Stimulated activated CD4-positive, alpha-beta T cell treated with anti-CD3 and anti-CD28 coated beads, Interleukin-15, amount 100 ng/mL, for 1 hour (primary cell): ENCODE data around the gene SLC49A3.
A peak's percentile ranks its signal among the peaks of the same experiment; 100 is the strongest.

Source experiments
- DNase-seq, 2 donors: peaks; one replicate each; pipeline ENCODE4 v3.0.0-alpha.2; 2020; ENCODE audit warnings: low read depth in 1 of 2, low spot score in 1 of 2

The SLC49A3 gene

DNA sequence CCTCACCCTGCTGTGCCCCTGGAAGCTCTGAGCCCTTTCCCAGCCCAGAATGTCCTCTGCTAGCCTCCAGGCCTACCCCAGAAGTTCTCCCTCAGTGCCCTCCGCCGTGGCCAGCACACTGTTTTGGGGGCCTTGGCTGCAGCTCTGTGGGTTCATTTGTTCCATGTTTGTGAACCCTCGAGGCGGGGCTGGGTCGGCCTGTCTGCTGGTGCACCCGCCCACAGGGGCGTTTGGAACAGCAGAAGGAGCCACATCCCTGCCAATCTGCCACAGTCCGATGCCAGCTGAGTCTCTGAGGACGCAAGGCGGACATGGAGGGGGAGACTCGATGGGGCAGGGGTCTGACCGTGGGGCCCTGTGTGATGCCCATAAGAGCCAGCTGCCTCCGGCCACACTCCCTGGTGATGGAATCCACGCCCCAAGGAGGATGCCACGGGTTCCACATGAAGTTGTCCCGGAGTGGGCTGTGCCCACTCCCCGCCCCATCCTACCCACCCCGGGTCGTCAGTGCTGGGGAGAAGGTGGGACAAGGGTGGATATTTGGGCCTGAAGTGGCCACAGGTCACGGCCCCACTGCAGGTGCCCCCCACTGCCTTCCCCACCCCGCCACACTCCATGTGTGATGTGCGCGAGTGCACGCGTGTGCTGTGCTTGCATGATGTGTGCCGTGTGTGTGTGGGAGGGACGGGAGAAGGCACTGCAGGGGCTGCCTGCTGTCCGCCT is 22.0 kb downstream of the SLC49A3 start:
- no peak for DNase-seq

DNA sequence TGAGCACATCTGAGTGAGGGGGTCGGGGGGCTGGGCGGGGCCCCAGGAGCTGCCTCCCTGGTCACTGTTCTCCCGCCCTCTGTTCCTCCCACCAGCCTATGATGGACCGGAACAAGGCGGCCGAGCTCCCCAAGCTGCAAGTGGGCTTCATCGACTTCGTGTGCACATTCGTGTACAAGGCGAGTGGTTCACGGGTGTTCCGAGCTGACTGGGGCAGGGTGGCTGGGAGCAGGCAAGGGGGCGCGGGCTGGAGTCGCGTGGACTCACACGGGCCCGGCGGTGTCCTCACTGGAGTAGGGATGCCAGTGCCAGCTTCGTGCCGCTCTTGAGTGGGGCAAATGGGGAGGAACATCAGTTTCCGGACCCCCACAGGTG is 22.5 kb downstream of the SLC49A3 start:
- no peak for DNase-seq

DNA sequence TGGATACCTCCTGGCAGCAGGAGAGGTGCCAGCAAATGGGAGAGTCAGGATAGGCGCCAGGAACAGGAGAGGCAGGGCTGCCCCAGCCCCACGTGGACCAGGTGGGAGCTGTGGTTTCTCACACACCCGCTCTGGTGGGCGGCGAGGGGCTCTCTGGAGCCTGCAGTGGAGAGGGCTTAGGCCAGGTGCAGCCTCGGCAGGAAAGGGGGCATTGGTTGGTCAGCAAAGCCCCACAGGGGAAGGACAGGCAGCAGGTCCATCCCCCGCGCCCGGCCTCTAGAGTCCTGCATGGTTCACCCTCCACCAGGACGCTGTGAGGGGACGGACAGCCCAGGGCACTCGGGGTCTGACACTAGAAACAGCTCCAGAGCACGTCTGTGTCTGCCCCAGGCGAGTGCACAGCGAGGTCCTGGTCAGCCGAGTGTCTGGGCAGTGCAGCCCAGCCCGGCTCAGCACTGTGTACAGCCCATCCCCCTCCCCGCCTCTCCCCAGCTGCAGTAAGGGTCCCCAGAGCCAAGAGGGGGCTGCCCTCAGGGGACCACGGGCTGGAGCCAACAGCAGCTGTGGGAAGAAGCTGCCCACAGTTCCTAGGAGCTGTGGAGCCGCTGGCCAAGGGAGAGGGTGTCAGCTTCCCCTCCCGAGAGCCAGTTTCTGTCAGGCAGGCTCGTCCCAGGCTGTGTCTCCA is 23.1 kb downstream of the SLC49A3 start:
- no peak for DNase-seq

DNA sequence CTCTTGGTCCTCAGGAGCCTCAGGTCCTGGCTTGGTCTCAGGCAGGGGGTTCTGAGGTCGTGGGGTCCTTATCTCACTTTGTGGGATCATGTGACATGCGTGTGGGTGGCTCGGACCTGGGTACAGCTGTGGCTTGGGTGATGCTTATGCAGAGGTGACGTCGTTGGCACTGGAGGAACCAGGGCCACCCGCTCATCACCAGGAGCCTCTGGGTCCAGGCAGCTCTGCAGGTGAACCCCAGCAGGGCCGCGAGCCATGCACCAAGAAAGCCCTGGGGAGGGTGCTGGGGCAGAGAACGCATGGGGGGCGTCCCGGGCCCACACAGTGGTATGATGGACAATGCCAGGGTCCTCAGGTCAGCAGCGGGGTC is 23.6 kb downstream of the SLC49A3 start:
- DNase-seq, result no peak

DNA sequence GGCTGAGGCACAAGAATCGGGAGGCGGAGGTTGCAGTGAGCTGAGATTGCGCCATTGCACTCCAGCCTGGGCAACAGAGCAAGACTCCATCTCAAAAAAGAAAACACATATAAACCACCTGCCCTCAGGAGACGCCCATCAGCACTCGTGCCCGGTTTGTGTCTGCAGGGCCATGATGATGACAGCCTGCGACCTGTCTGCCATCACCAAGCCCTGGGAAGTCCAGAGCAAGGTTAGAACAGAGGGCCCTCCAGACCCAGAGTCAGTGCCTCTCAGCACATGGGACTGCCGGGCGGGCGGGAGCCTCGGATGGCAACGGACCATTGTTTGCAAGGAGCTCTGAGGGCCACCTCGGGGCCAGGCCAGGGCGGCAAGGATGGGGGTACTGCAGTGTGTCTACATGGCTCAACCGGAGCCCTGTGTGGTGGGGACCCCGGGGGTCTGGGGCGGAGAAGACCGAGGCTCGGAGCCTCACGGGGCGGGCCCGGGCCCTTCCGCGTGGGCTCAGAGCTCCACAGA is 24.2 kb downstream of the SLC49A3 start:
- no peak for DNase-seq

DNA sequence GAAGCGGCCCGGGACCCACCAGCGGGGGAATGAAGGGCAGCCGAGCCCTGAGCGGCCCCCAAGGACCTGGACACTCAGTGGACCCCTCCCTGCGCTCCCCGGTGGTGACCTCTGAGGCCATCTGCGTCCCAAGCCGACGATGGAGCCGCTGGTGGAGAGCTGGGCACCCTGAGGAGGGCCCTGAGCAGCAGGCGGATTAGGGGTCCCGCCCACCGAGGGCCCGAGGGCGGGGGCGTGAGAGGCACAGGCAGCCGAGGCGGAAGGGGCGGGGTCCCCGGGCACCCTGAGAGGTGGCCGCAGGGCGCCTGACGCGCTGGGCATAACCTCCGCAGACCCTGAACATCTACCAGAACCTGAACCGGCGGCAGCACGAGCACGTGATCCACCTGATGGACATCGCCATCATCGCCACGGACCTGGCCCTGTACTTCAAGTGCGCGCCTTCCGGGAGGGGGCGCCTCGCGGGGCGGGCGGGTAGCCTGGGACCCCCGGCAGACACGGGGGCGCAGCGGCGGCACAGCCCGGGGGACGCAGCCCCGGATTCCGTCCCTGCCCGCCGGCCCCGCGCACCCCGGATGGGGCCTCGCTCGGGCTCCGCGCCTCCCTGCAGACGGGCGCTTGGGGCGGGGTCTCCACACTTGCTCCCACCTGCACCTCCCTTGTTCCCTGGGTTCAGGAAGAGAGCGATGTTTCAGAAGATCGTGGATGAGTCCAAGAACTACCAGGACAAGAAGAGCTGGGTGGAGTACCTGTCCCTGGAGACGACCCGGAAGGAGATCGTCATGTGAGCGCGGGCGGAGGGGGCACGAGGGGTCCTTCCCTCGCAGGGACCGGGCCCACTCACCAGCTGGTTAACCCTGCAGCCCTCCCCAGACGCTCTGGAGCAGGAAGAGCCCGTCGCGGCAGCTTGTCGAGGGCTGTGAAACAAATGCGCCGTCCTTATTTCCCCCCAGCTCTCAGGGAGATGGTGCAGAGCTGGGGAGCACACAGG is 25.2 kb downstream of the SLC49A3 start:
- DNase-seq, result peak; percentile 52 to 65

DNA sequence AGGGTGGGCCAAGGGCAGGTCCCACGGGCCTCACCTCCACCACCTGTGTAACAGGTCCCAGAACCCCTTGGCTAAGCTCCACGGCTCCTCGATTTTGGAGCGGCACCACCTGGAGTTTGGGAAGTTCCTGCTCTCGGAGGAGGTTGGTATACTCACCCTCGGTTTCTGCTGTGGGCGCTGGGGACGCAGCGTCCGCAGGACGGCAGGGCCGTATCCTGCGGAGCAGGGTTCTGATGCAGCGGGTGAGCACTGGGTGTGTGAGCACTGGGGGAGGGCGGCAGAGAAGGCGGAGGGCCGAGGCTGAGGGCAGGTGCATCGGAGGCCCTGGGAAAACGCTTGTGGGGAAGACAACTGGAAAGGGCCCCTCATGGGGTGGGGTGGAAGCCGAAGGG is 25.9 kb downstream of the SLC49A3 start:
- no peak for DNase-seq

DNA sequence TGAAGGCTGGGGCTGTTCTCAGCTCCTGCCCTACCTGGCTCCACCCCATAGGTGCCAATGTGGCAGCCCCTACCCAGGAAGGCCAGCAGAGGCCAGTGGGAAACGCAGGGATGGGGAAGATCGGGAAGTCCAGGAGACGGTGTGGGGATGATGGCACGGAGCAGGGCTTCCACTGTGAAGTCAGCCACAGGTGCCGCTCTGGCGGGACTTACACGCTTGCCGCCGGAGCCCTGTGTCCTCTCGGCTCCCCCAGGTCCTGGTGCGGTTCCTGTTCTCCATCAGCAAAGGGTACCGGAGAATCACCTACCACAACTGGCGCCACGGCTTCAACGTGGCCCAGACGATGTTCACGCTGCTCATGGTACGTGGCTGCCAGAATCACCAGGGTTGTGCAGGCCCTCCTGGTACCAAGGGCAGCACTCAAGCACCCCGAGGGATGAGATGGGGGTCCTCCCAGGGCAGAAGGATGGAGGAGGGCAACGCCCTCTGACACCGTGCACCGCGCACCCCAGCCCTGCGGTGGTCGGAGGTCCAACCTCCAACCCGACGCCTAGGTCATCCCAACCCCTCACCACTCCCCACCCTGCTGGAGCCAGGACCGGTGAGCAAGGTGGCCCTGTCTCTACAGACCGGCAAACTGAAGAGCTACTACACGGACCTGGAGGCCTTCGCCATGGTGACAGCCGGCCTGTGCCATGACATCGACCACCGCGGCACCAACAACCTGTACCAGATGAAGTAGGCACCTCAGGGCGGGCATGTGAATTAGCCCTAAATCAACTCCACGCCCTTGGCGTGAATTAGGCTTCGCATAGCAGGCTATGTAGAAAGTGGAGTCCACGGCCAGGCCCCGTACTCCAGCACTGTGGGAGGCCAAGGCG is 26.8 kb downstream of the SLC49A3 start:
- DNase-seq, result no peak

DNA sequence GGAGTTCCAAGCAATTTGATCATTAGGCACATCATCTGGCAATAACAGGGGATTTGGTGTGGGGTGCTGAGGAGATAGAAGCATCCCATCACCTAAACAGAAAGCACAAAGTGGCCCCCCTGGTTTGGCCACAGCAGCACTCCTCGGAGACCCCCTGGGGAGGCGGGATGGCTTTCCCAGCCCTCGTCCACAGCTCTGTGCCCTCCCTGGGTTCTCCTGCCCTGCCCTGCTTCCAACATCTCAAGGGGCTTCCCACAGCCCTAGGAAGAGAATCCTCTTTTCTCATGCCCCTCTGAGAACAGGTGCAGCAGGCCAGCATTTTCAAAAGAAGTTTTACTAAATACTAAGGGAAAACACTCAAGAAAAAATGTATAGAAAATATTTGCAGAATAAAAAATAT is 27.7 kb downstream of the SLC49A3 start:
- DNase-seq, result no peak

DNA sequence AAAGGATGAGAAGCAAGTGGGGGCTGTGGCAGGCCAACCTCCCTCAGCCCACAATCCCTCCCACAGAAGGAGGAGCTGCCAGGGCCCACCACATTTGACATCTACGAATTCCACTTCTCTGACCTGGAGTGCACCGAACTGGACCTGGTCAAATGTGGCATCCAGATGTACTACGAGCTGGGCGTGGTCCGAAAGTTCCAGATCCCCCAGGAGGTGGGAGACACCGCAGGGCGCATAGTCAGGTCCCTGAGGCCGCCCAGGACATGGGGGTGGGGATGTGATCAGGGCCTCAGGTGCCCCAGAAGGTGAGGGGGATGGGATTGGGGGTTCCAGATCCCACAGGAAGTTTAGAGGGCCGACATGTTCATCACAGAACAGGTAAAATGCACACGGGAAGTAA is 28.6 kb downstream of the SLC49A3 start:
- DNase-seq, result no peak

DNA sequence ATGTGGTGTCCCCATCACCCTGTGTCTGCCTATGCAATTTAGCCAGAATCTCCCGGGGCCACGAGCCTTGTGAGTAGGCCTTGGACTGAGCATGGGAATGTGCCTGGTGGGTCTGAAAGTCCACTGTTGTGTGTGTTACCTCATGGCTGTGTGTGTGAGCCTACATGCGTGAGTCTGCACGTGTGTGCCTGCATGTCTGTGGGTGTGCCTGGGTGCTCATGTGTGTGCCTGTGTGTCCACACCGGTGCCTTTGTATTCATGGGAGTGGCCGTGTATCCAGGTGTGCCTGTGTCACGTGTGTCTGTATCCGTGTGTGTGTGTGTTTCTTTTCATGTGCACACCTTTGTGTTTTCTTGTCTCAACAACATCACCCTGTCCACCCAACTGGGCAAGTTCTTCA is 29.1 kb downstream of the SLC49A3 start:
- DNase-seq, result no peak

DNA sequence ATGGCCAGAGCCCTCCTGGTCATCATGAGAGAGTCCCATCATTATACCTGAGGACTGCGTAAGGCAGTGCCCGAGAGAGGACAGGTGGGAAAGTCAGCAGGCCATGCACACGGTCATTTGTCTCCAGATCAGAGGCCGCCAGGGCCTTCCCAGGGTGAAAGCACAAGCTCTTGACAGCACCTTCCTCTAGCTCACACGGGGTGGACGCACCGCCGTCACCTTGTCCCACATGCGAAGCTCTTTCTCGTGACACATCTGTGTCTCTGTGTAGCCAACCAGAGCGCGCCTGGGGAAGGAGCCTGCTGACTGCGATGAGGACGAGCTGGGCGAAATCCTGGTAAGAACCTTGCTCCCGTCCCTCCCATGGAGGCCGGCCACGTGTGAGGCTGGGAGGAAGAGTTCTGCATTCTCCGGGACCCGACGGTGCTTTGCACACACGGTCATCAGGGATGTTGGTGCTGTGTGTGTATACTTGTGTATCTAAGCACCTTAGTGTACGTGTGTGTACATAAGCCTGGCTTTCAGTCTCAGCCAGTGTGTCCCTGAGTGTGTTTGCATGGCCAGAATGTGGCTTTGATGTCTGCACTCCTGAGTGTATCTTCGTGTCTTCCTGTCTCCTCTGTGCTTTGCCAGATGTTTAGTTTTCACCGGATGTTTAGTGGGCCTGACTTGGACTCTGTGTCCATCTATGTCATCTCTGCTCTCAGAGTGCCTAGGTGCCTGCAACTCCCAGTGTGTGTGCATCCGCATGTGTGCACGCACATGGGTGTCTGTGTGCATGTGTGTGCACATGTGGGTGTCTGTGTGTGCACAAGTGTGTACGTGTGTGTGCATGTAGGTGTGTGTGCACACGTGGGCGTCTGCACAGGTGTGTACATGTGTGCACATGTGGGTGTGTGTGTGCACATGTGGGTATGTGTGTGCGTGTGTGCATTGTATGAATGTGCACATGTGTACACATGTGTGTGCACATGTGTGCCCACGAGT is 30.0 kb downstream of the SLC49A3 start:
- no peak for DNase-seq

DNA sequence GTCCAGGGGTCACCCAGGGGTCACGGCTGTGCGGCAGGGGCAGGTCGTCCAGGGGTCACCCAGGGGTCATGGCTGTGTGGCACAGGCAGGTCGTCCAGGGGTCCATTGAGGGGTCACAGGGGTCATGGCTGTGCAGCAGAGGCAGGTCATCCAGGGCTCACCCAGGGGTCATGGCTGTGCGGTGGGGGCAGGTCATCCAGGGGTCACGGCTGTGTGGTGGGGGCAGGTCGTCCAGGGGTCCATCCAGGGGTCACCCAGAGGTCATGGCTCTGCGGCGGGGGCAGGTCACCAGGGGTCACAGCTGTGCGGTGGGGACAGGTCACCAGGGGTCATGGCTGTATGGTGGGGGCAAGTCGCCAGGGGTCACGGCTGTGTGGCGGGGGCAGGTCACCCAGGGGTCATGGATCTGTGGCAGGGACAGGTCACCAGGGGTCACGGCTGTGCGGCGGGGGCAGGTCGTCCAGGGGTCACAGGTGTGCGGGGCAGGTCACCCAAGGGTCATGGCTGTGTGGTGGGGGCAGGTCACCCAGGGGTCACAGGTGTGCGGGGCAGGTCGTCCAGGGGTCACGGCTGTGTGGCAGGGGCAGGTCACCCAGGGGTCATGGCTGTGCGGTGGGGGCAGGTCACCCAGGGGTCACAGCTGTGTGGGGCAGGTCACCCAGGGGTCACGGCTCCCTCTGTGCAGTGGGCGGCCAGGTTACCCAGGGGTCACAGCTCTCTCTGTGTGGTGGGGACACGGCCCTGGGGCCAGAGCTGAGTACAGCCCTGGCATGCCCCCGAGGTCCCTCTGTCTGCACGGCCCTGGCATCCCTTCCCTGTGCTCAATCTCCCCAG is 30.9 kb downstream of the SLC49A3 start:
- no peak for DNase-seq

DNA sequence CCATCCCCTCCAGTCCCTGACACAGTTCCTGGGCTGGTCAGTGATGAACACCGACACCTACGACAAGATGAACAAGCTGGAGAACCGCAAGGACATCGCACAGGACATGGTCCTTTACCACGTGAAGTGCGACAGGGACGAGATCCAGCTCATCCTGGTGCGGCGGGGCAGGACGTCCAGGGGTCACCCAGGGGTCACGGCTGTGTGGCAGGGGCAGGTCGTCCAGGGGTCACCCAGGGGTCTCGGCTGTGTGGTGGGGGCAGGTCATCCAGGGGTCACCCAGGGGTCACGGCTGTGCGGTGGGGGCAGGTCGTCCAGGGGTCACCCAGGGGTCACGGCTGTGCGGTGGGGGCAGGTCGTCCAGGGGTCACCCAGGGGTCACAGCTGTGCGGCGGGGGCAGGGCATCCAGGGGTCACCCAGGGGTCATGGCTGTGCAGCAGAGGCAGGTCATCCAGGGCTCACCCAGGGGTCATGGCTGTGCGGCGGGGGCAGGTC is 31.6 kb downstream of the SLC49A3 start:
- no peak for DNase-seq

DNA sequence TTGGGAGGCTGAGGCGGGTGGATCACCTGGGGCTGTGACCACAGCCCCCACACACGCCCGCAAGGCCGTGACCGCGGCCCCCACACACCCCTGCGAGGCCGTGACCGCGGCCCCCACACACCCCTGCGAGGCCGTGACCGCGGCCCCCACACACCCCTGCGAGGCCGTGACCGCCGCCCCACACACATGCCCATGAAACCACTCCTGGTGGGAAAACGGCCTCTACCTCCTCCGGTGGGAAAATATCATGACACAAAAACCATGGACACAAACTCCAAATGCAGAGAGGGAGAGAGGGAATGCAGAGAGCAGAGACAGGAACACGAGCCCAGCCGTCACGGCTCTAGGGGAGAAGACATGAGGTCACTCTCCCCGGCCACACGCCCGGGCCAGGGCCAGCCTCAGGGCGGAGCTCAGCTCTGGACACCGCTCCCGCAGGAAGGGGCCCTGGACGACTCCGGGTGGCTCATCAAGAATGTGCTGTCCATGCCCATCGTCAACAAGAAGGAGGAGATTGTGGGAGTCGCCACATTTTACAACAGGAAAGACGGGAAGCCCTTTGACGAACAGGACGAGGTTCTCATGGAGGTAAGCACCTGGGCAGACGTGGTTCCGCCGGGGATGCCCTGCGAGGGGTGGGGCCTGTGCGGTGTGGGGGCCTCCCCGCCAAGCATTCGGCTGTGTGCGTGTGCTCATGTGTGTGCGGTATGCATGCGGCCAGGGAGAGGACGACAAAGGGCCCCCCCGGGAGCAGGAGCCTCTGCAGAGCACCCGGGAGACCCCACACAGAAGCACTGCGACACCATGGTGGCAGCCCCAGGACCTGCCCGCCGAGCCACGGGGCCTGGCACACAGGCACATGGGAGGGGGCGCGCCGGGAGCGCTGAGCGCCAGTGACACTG is 32.3 kb downstream of the SLC49A3 start:
- DNase-seq, result no peak

DNA sequence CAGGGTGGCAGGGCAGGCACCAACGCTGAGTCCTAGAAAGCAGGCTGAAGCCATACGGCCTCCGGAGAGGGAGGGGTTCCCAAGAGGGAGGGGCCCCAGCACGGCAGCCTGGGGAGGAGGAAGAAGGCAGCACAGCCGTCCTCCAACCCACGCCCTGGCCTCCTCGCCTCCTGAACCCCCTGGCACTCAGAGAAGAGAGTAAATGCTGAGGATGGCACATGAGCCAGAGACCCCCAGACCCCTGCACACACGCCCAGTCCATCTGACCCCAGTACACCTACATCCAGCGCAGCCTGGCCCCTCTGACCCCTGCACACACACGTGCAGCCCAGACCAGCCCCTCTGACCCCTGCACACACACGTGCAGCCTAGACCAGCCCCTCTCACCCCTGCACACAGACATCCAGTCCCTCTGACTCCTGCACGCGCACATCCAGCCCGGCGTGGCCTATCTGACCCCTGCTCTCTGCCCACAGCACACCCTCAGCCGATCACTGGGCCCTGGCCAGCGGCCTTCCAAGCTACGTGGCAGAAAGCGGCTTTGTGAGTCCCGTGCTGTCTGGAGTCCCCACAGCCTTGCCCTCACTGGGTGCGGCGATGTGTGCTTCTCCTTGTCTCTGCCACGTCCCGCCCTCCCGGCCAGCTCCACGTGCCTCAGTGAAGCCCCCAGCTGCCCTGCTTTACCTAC is 33.3 kb downstream of the SLC49A3 start:
- no peak for DNase-seq
